Ovary (tissue), 9 donors: ENCODE data around the gene TACR1. TPM values are rescaled to one million over a fixed set of nuclear protein-coding genes. Genes with fewer than 3 reads are reported as not detected.

ENCODE experiments used
- DNase-seq, 5 donors: peaks; one replicate each; pipeline ENCODE4 v3.0.0-alpha.2; 2019 to 2020
- H3K27ac ChIP-seq, 2 donors: fragments of 200-600 bp; one replicate each; pipeline versions ENCODE4 v1.5.1 to v1.8.0; 2019 to 2022
- H3K27me3 ChIP-seq: fragments of 200-600 bp; one replicate; pipeline ENCODE4 v1.8.0; 2022
- H3K36me3 ChIP-seq: fragments of 200-600 bp; sonication (generic); one replicate; pipeline ENCODE4 v1.5.1; 2019
- H3K4me1 ChIP-seq: one replicate; pipeline ENCODE4 v1.8.1; 2013; ENCODE audit warnings: mild to moderate bottlenecking, moderate library complexity; ENCODE audit not compliant: insufficient read depth
- H3K4me3 ChIP-seq: fragments of 200-600 bp; sonication (generic); one replicate; pipeline ENCODE4 v1.5.1; 2017
- H3K9me3 ChIP-seq, 2 donors: fragments of 200-600 bp in 1 of 2; sonication (generic) in 1 of 2; one replicate each; pipeline versions ENCODE4 v1.5.1 to v1.8.1; 2013 to 2019; ENCODE audit warnings: mild to moderate bottlenecking in 1 of 2, moderate library complexity in 1 of 2
- EP300 ChIP-seq: sonication (generic); formaldehyde crosslinking; IDR thresholded peaks from one replicate; pipeline ENCODE4 v1.6.1; 2017; ENCODE audit warnings: antibody characterized with exemption
- POLR2A ChIP-seq: fragments of 450-650 bp; IDR thresholded peaks from one replicate; pipeline ENCODE4 v1.6.1; 2017; ENCODE audit warnings: antibody characterized with exemption, mild to moderate bottlenecking, moderate library complexity
- WGBS, 3 donors: extraction: QIAGEN DNeasy Blood & Tissue Kit in 1 of 3; methylation state at CpG; one replicate each; pipeline versions ENCODE4 v1.1.5 to v1.1.7; 2013 to 2017; 5-methylcytosine and 5-hydroxymethylcytosine counted together
- intact Hi-C, 4 donors: fragments of 100-400 bp; cut with DNase I; formaldehyde crosslinking; loops; one replicate each; pipeline versions ENCODE4 v1.11.0 to v1.15.1; 2022 to 2023
- polyA plus RNA-seq, 2 donors: library from polyadenylated mRNA; stranded (reverse); fragments of 200-250 nt in 1 of 2; fragments of 350-450 nt in 1 of 2; fragmentation: Illumina TruSeq in 1 of 2; extraction: RNeasy Lipid Tissue Mini Kit (QIAGEN cat#74804) in 1 of 2; gene quantifications; one replicate each; pipeline ENCODE4 v1.2.3, GENCODE V29; 2013 to 2014
- total RNA-seq, 7 donors: library from RNA; depleted of rRNA in 2 of 7; stranded (reverse); fragments of >200 nt in 2 of 7; fragmentation: NEBNext Ultra II Directional in 3 of 7; extraction: Animal tissue kit (Norgen Biotek cat#: 25700) in 3 of 7; gene quantifications; one replicate each; pipeline versions ENCODE4 v1.1.0 to v1.2.4, GENCODE V29; 2016 to 2023
- TF ChIP-seq, protein P1 (sequence below), 3 donors: fragments of 450-650 bp in 2 of 3; fragments of 200-600 bp in 1 of 3; IDR thresholded peaks; one replicate each; pipeline versions ENCODE4 v1.5.1 to v1.8.0; 2016 to 2022; ENCODE audit warnings: antibody characterized with exemption in 3 of 3, mild to moderate bottlenecking in 1 of 3
- donor health status: DM: no; HTN: no; CAD: no; lungs with moderate emphysema.
- donor health status: DM: no; HTN: no; CAD: no.
- donor health status: Bipolar disorder and iron deficiency.
- donor health status: DM: yes; HTN: yes; CAD: no.
- donor health status: DM: no; HTN: no; CAD: no.
- donor health status: DM: yes; HTN: yes; CAD: no.

Gene TACR1
- total and polyA plus RNA-seq, 9 donors: 0.43 to 4.4 (median 1.3) TPM

DNA sequence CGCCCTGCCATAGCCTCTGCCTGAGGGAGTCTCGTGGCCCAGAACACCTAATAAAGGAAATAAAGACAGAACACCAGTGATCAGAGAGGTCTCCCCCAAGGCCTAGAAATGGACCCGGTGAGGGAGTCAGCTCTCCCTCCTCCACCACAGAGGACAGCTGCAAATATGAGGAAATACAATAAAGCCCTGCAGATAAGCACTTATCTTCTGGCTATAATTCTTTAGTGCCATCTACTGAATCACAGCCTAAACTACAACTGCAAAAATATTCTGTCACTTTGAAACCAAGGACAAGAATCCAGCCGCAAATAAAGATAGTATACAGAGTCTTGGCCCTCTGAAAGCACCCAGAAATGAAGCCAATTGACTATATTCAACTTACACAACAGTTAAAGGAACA, 42.4 kb upstream of the TACR1 start:
- intact Hi-C loops: no loop called here
- H3K27me3 ChIP-seq: no peaks in the 10 kb centered on the region
- WGBS, 3 donors: 70 to 79% (median 74%) methylated on average over 4 of the region's 4 CpGs

DNA sequence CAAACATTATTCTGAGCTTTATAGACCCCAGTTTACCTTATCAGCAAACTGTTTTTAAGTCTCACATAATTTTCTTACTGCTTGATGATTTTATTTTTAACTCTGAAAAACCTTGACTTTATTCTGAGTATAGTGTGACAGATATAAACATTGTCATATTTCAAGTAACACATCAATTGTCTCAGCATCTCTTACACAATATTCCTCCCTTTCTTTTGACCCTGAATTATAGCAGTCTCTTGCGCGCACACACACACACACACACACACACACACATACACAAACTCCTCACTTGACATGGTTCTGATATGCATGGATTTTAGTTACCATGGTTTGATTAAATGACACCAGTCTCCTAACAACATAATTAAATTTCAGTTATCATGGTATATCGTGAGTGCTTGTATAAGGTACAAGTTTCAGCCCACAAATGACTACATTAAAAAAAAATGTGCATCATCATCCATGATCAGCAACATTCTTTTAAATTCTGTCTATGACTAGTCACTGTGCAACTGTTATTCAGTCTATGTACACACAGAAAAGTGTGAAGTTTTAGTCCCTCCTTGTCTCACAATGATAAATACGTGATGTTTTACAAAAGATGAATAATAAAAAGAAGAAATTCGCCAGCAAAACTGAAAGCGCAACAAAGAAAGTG, 39.5 kb upstream of the TACR1 start:
- no peaks in the 10 kb centered on the region for H3K9me3 ChIP-seq
- H3K36me3 ChIP-seq: no peaks in the 10 kb centered on the region
- no peak overlapping the region for H3K27ac ChIP-seq
- intact Hi-C loops: no loop called here
- no peaks in the 10 kb centered on the region for H3K4me1 ChIP-seq
- TF ChIP-seq, protein P1, sequence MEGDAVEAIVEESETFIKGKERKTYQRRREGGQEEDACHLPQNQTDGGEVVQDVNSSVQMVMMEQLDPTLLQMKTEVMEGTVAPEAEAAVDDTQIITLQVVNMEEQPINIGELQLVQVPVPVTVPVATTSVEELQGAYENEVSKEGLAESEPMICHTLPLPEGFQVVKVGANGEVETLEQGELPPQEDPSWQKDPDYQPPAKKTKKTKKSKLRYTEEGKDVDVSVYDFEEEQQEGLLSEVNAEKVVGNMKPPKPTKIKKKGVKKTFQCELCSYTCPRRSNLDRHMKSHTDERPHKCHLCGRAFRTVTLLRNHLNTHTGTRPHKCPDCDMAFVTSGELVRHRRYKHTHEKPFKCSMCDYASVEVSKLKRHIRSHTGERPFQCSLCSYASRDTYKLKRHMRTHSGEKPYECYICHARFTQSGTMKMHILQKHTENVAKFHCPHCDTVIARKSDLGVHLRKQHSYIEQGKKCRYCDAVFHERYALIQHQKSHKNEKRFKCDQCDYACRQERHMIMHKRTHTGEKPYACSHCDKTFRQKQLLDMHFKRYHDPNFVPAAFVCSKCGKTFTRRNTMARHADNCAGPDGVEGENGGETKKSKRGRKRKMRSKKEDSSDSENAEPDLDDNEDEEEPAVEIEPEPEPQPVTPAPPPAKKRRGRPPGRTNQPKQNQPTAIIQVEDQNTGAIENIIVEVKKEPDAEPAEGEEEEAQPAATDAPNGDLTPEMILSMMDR (IDR thresholded peaks at IDR 0.05): no peak
- TF ChIP-seq POLR2A: no peak
- TF ChIP-seq EP300: no peak
- no peak overlapping the region for H3K4me3 ChIP-seq
- no peaks in the 10 kb centered on the region for H3K27me3 ChIP-seq
- 23 to 35% (median 24%) methylated on average over 6 of the region's 6 CpGs for WGBS, 3 donors
- DNase-seq: no peak

More for the DNA sequence above, 42.4 kb upstream of the TACR1 start:
- no peak for DNase-seq
- TF ChIP-seq POLR2A (no peak), EP300 (no peak)
- TF ChIP-seq, protein P1 (IDR thresholded peaks at IDR 0.05): no peak
- no peak overlapping the region for H3K4me3 ChIP-seq
- no peaks in the 10 kb centered on the region for H3K4me1 ChIP-seq
- no peaks in the 10 kb centered on the region for H3K36me3 ChIP-seq
- no peak overlapping the region for H3K27ac ChIP-seq
- H3K9me3 ChIP-seq: no peaks in the 10 kb centered on the region

- Histone ChIP-seq H3K27ac (no peak overlapping the region), H3K9me3 (no peaks in the 10 kb centered on the region), H3K36me3 (no peaks in the 10 kb centered on the region), H3K27me3 (no peaks in the 10 kb centered on the region), H3K4me3 (no peak overlapping the region), H3K4me1 (no peaks in the 10 kb centered on the region)
- WGBS, 3 donors: 82 to 91% (median 87%) methylated on average over 1 of the region's 1 CpG
- intact Hi-C loops: no loop called here
- no peak for DNase-seq
- TF ChIP-seq, protein P1 (IDR thresholded peaks at IDR 0.05): no peak
- TF ChIP-seq POLR2A: no peak
- no peak for TF ChIP-seq EP300
Measured at GRCh38 chr2:75237296-75237695, 38.0 kb upstream of the TACR1 start.

DNA sequence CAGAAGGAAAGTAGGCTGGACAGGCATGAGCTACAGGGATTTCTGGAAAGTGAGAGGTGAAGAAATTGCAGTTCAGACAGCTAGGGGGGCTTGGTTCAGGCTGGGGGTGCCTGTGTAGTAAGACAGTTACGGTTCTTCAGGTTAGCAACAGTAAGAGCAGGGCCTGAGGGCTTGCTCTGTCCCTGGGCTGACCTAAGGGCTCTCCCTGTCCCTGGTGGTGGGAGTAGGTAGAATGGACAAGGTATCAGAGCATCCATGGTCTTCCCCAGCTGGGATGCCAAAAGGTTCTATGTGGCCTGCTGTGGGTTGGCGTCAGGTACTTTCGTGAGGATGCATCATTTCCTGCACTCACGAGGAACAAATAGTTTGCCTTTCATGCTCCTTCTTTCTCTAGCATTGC, 34.6 kb upstream of the TACR1 start:
- Histone ChIP-seq H3K4me1 (no peaks in the 10 kb centered on the region), H3K27ac (no peak overlapping the region), H3K36me3 (no peaks in the 10 kb centered on the region), H3K4me3 (no peak overlapping the region), H3K9me3 (no peaks in the 10 kb centered on the region), H3K27me3 (no peaks in the 10 kb centered on the region)
- 92 to 98% (median 94%) methylated on average over 4 of the region's 4 CpGs for WGBS, 3 donors
- TF ChIP-seq, protein P1 (IDR thresholded peaks at IDR 0.05): no peak
- TF ChIP-seq EP300: no peak
- no peak for TF ChIP-seq POLR2A
- intact Hi-C loops: no loop called here
- no peak for DNase-seq
